Measurements from ENCODE around the gene KIF5C. TPM values are rescaled to one million over a fixed set of nuclear protein-coding genes. Genes with fewer than 3 reads are reported as not detected.

Gene KIF5C
- total RNA-seq, 1 experiment from 2014 or later = 0.11 TPM

DNA sequence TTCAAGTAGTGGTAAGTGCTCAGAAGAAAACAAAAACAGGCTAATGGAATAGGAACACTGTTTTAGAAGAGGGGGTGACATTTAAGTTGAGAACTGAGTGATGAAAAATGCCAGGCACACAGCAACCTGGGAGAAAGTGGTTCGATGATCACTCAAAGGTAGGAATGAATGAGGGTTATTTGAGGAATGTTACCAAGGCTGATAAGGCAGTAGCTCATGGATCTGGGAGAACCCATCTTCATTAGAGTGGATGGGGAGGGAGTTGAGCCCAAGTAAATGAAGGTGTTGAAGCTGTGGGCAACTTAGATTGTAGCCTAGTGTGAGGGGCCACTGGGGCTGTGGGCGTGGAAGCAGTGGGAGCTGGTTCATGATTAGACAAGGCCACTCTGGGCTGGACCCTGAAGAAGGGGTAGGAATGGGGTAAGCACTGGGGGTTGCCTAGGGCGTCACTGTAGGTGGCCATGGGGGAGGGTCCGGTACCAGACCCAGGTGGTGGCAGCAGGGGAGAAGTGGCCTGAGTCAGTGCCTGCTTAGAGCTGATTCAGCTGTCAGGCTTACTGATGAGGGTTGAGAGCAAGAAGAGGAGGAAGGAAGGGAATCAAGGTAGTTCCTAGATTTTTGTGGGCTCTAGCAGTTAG lies 141.0 kb downstream of the KIF5C start:
- Histone ChIP-seq H3K36me3 (no peaks in the 10 kb centered on the region), H3K4me1 (replicated peaks) (peaks cover 7% of the 10 kb centered on the region), H3K4me3 (no peak overlapping the region), H3K9me3 (replicated peaks) (no peaks in the 10 kb centered on the region), H3K27me3 (replicated peaks) (no peaks in the 10 kb centered on the region), H3K27ac (no peak overlapping the region)
- DNase-seq (ENCODE audit: low read depth in 1 of 2, low spot score in 2 of 2) = no peak

DNA sequence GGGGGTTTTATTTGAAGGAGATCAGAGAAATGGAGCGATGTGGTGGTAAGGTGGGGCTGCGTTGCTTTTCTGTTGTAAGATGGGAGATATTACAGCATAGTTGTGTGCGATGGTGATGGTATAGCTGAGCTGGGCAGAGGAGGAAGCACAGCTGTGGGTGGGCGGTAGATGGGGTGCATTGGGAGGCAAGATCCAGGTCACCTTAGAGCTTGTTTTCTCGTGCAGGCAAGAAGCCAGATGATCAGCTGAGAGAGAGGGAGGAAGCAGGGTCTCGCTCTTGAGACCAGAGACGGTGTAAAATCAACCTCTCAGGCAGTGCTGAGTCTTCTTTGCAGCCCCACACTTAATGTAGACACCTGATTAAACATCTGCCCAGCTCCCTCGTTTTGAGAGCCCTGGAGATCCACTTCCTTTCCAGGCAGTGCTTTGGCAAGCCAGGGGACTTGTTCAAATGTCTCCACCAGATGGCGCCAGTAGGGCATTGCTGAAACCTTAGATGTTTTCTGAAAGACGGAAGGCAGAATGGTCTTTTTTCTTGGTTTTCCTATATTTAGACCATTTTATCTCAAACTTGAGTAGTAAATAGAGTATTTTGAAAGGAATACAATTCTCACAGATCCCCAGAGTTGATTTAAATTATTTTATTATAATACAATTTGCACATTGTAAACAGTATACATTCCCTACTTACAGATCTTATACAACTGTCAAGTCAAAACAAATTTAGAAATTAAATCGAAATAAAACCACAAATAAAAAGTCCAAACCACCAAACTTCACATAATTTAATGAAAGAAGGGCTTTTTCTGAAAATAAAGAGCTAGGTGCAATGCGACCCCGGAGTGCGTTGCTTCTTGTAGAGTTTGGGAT lies 142.3 kb downstream of the KIF5C start:
- Histone ChIP-seq H3K27me3 (replicated peaks) (no peaks in the 10 kb centered on the region), H3K4me3 (no peak overlapping the region), H3K36me3 (no peaks in the 10 kb centered on the region), H3K27ac (no peak overlapping the region), H3K4me1 (replicated peaks) (peaks cover 7% of the 10 kb centered on the region), H3K9me3 (replicated peaks) (no peaks in the 10 kb centered on the region)
- DNase-seq (ENCODE audit: low read depth in 1 of 2, low spot score in 2 of 2) = peak; percentile 80 to 84

DNA sequence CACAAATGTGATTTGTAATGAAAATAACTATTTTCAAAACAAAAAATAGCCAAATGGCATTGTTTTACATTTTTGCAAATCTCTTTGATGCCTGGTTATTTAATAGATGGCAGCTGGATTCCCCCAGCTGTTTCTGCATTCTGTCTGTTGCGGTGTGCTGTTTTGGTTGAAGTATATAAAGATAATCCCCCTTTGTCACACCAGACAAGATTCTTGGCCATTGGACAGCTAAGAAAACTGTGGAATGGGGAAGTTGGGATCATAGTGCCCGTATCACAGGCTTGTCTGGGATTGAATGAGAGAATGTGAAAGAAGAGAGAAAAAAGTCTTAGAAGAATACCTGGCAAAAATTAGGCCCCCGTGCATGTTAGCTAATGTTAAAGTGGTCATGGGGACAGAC lies 144.0 kb downstream of the KIF5C start:
- peaks cover 7% of the 10 kb centered on the region for H3K4me1 ChIP-seq (replicated peaks)
- H3K36me3 ChIP-seq = no peaks in the 10 kb centered on the region
- no peaks in the 10 kb centered on the region for H3K9me3 ChIP-seq (replicated peaks)
- H3K4me3 ChIP-seq = no peak overlapping the region
- no peak for DNase-seq (ENCODE audit: low read depth in 1 of 2, low spot score in 2 of 2)
- no peaks in the 10 kb centered on the region for H3K27me3 ChIP-seq (replicated peaks)
- no peak overlapping the region for H3K27ac ChIP-seq

DNA sequence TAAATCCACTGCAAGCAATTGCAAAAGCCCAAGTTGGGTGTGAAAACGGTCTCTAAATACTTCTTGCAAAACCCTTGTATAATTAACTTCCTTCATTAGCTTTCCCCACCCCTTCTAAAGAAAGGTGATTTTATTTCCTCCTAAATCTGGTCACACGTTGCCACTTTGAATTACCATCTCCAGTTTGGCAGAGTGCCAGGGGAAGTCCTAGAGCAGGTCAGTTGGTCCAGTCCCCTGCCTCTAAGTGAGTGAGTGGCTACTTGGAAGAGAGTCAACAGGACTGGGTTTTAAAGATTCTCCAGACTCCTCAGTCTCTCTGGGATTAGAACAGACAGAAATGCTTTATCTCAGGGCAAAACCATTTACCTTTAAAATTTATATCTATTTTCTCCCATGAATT lies 144.7 kb downstream of the KIF5C start:
- DNase-seq (ENCODE audit: low read depth in 1 of 2, low spot score in 2 of 2) = no peak
- no peak overlapping the region for H3K4me3 ChIP-seq
- H3K27ac ChIP-seq = no peak overlapping the region
- no peaks in the 10 kb centered on the region for H3K27me3 ChIP-seq (replicated peaks)
- no peaks in the 10 kb centered on the region for H3K9me3 ChIP-seq (replicated peaks)
- H3K36me3 ChIP-seq = no peaks in the 10 kb centered on the region
- peaks cover 7% of the 10 kb centered on the region for H3K4me1 ChIP-seq (replicated peaks)

DNA sequence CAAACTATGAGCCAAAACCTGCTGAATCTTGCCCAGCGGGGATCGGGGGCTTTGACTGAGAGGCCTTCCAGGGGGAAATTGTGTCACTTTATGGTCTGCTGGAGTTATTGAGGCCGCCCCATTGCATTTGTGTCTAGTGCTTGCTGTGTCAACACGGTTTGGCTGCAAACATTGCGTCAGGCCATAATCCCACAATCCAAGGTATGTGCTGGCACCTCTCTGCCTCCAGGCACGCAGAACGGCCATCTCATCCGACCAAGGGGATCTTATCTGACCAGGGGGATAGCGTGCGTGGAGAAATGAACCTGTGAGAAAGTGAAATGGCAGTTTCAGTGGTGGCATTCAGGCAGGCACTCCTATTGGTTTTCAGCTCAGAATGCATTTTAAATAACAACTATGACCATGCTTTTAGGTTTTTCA lies 145.4 kb downstream of the KIF5C start:
- DNase-seq (ENCODE audit: low read depth in 1 of 2, low spot score in 2 of 2) = no peak

DNA sequence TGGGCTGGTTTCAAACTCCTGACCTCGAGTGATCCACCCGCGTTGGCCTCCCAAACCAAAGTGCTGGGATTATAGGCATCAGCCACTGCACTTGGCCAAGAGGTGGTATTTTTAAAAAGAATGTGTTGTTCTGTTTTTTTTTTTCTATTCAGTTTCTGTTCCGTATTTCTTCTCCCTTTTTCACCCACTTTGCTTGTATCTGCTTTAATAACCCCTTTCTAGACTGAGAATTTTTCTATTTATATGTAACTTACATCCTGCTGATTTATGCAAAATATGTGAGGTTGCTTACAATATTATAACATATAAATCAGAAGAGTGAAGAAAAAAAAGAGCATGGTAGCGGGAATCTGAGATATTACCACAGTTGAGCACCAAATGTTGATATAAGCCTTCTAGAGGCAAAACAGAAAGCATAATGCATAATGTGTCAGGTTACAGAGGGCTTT lies 146.3 kb downstream of the KIF5C start:
- Histone ChIP-seq H3K4me3 (no peak overlapping the region), H3K27me3 (replicated peaks) (no peaks in the 10 kb centered on the region), H3K9me3 (replicated peaks) (no peaks in the 10 kb centered on the region), H3K4me1 (replicated peaks) (peaks cover 7% of the 10 kb centered on the region), H3K27ac (no peak overlapping the region), H3K36me3 (no peaks in the 10 kb centered on the region)
- DNase-seq (ENCODE audit: low read depth in 1 of 2, low spot score in 2 of 2) = no peak

More for the DNA sequence above, 145.4 kb downstream of the KIF5C start:
- peaks cover 7% of the 10 kb centered on the region for H3K4me1 ChIP-seq (replicated peaks)
- no peak overlapping the region for H3K27ac ChIP-seq
- no peak overlapping the region for H3K4me3 ChIP-seq
- no peaks in the 10 kb centered on the region for H3K36me3 ChIP-seq
- H3K9me3 ChIP-seq (replicated peaks) = no peaks in the 10 kb centered on the region
- H3K27me3 ChIP-seq (replicated peaks) = no peaks in the 10 kb centered on the region

DNA sequence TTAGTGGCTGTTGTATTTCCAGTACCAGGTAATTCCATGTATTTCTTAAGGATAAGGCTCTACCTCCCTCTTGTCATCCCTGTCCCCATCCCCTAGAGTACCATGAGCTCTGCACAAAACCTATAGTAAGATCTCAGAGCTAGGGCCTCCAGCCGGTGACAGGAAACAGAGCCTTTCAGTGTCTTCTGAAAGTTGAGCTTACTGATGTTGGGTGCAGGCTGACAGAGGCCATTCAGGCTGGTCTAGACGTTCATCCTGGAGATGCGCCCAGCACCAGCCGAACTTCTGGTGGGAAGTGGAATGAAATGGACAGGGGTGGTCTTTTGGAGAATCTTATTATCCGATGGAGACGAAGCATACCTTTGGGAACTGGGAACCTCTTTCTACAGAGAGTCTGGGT lies 146.7 kb downstream of the KIF5C start:
- no peaks in the 10 kb centered on the region for H3K27me3 ChIP-seq (replicated peaks)
- peaks cover 7% of the 10 kb centered on the region for H3K4me1 ChIP-seq (replicated peaks)
- H3K4me3 ChIP-seq = no peak overlapping the region
- no peak overlapping the region for H3K27ac ChIP-seq
- no peaks in the 10 kb centered on the region for H3K9me3 ChIP-seq (replicated peaks)
- DNase-seq (ENCODE audit: low read depth in 1 of 2, low spot score in 2 of 2) = no peak
- H3K36me3 ChIP-seq = no peaks in the 10 kb centered on the region

DNA sequence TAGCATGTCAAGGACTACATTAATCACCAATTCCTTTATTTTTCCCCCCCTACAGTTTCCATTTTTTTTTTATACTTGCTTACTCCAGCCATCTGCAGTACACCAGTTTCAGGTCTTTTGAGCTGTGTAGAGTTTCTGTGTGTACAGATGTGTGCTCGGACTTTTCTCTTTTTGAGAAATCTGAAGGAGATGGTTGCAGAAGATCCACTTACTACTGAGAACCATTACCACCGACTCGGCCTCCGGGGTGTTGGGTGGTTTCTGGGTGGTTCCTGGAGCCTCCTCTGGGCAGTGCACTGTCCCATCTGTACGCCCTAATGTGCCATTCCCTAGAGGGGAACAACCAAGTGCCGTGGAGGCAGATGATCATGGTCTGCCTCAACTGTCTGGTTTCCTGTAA lies 148.1 kb downstream of the KIF5C start:
- Histone ChIP-seq H3K27ac (no peak overlapping the region), H3K4me3 (no peak overlapping the region), H3K27me3 (replicated peaks) (no peaks in the 10 kb centered on the region), H3K9me3 (replicated peaks) (no peaks in the 10 kb centered on the region), H3K36me3 (no peaks in the 10 kb centered on the region), H3K4me1 (replicated peaks) (peaks cover 8% of the 10 kb centered on the region)
- DNase-seq (ENCODE audit: low read depth in 1 of 2, low spot score in 2 of 2) = no peak

DNA sequence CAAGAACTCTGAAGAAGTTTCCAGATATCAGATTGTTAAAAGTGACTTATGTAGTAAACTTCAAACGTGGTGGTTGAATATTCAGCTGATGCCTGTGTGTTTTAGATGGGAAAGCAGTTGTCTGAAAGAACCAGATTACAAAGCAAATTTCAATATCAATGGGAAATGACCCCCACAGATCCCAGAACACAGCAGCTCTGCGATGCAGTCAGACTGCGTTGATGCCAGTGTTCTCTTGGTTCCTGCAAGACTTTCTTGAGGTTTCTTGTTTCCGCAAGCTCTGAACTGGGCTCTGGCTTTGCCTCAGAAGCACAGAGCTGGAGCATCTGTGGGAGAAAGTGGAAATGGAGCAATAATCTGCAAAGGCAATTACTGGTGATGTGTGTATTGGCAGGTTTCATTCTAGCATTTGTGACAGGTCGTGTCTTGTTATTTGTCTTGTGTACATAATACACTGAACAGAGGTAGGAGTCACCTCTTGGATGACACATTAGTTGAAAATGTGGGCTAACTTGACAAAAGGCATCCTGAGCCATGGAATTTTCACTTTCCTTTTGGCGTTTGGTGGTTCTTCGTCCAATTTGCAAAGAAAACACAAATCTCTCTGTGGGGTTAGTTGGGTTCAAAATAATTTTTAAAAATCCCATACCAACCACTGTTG lies 152.7 kb downstream of the KIF5C start:
- Histone ChIP-seq H3K36me3 (no peaks in the 10 kb centered on the region), H3K9me3 (replicated peaks) (no peaks in the 10 kb centered on the region), H3K4me1 (replicated peaks) (peaks cover 13% of the 10 kb centered on the region), H3K27ac (peak overlapping the region; percentile 14; the same call in 1 of the 2 replicates), H3K4me3 (no peak overlapping the region), H3K27me3 (replicated peaks) (no peaks in the 10 kb centered on the region)
- peak in 1 of 2 experiments; percentile 46 for DNase-seq (ENCODE audit: low read depth in 1 of 2, low spot score in 2 of 2)

DNA sequence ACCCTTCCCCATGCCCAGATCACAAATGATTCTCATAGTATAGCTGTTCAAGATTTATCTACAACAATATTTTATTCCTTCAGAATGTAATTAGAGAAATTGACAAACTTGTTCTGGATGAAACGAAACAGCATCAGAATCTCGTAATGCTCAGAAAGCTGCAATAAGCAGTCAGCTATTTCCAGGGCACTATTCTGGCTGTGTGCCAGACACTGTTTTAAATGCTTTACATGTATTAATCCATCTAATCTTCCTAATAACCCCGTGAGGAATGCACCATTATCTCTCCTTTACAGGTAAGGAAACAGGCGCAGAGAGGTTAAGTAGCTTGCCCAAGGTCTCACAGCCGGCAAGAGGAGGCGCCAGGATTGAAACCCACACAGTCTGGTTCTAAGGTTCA lies 153.3 kb downstream of the KIF5C start:
- Histone ChIP-seq H3K27me3 (replicated peaks) (no peaks in the 10 kb centered on the region), H3K4me3 (no peak overlapping the region), H3K4me1 (replicated peaks) (peaks cover 13% of the 10 kb centered on the region), H3K9me3 (replicated peaks) (no peaks in the 10 kb centered on the region), H3K27ac (peak overlapping the region; percentile 14; the same call in 1 of the 2 replicates), H3K36me3 (no peaks in the 10 kb centered on the region)
- DNase-seq (ENCODE audit: low read depth in 1 of 2, low spot score in 2 of 2) = no peak

DNA sequence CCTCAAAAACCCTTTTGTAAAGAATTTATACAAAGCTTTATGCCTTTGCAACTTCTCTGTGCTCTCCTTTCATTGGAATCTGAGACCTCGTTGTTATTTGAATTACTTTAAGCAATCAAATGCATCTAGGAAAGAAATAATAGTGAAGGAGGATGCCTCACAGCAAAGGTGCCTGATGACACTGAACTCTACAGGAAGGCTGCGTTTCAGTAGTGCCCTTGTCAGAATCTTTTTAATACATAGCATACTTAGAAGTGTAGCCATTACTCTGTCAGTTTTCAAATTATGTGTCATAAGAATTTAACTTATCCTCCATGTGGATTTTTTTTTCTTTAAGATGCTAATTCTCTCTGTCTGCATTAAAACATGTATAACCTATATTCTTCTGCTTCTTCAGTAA lies 153.9 kb downstream of the KIF5C start:
- Histone ChIP-seq H3K9me3 (replicated peaks) (no peaks in the 10 kb centered on the region), H3K36me3 (no peaks in the 10 kb centered on the region), H3K4me3 (no peak overlapping the region), H3K27ac (no peak overlapping the region), H3K27me3 (replicated peaks) (no peaks in the 10 kb centered on the region), H3K4me1 (replicated peaks) (peaks cover 13% of the 10 kb centered on the region)
- DNase-seq (ENCODE audit: low read depth in 1 of 2, low spot score in 2 of 2) = no peak

DNA sequence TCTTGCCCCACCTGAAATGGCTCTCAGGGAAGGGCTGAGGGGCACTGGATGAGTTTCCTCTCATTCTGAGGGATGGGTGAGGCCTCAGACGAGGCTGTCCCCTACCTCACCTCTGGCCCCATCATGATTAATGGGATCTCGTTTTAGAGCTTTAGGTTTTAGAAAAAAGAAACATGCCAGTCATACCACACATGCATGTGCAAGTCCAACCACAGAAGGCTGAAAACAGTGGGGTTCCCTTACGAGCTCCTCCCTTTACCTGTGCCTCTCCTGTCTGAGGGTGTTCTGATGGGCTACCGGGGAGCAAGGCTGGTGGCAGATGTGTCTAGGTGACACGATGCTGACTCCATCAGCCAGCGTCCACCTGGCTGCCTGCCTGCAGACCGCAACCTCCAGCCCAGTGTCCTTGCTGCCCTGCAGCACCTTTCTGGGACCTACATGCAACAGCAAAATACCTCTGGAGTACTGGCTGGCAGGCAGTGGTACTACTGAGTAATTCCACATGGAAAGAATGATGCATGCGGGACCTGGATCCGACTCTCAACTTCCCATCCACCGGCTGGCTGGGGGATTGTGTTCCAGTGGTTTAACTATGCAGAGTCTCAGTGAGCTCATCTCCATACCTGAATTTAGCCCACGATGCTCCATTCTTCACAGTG lies 154.4 kb downstream of the KIF5C start:
- H3K9me3 ChIP-seq (replicated peaks) = no peaks in the 10 kb centered on the region
- DNase-seq (ENCODE audit: low read depth in 1 of 2, low spot score in 2 of 2) = no peak
- H3K36me3 ChIP-seq = no peaks in the 10 kb centered on the region
- H3K4me1 ChIP-seq (replicated peaks) = peaks cover 13% of the 10 kb centered on the region
- H3K27ac ChIP-seq = no peak overlapping the region
- H3K27me3 ChIP-seq (replicated peaks) = no peaks in the 10 kb centered on the region
- H3K4me3 ChIP-seq = no peak overlapping the region

DNA sequence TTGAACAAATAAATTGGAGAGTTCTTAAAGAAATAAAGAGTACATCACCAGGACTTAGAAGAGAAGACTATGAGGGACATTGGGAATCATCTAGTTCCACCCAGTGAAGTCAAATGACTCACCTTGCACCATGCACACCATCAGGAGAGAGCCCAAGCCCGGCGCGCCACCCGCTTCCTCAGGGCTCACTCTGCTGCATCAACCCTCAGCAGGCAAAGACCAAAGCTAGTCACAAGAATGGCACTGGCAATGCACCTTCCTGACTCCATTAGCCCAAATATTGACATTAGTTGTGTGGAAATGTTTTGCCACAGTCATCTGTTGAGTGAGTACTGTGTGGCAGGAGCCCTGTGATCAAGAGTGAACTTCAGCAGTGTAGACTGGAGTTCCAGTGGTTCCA lies 156.4 kb downstream of the KIF5C start:
- Histone ChIP-seq H3K27ac (no peak overlapping the region), H3K27me3 (replicated peaks) (no peaks in the 10 kb centered on the region), H3K4me1 (replicated peaks) (peaks cover 13% of the 10 kb centered on the region), H3K4me3 (no peak overlapping the region), H3K36me3 (no peaks in the 10 kb centered on the region), H3K9me3 (replicated peaks) (no peaks in the 10 kb centered on the region)
- DNase-seq (ENCODE audit: low read depth in 1 of 2, low spot score in 2 of 2) = no peak

All from SJSA1 (cell line).